GM23338 (cell line): ENCODE results near the gene HOXA3. TPM values are rescaled to one million over a fixed set of nuclear protein-coding genes. Genes with fewer than 3 reads are reported as not detected.

Experiments used
- ATAC-seq: fragments of 200-7000 bp; cut with Tn5 transposase; 3 replicates; pipeline ENCODE4 v1.9.1; 2020
- DNase-seq: peaks from one replicate; pipeline ENCODE4 v3.0.0-alpha.2; 2015; ENCODE audit warnings: low spot score
- H2AFZ ChIP-seq: fragments of 200-600 bp; sonication (generic); 2 replicates; pipeline ENCODE4 v1.8.0; 2016; ENCODE audit warnings: antibody characterized with exemption, mild to moderate bottlenecking, moderate library complexity
- H3F3A ChIP-seq: fragments of 200-600 bp; sonication (generic); replicated peaks from 2 replicates; pipeline ENCODE4 v1.8.0; 2017; ENCODE audit warnings: antibody characterized with exemption, mixed run types, low read depth
- H3K27ac ChIP-seq: fragments of 200-600 bp; sonication (generic); 2 replicates; pipeline ENCODE4 v1.6.1; 2016; ENCODE audit warnings: low read depth
- H3K27me3 ChIP-seq: fragments of 200-600 bp; sonication (generic); 2 replicates; pipeline ENCODE4 v1.8.0; 2016; ENCODE audit warnings: mild to moderate bottlenecking, mixed run types, moderate library complexity; ENCODE audit not compliant: insufficient read depth
- H3K36me3 ChIP-seq: fragments of 200-600 bp; sonication (generic); 2 replicates; pipeline ENCODE4 v1.8.0; 2016; ENCODE audit warnings: mild to moderate bottlenecking; ENCODE audit not compliant: insufficient read depth
- H3K4me1 ChIP-seq: fragments of 200-600 bp; sonication (generic); 2 replicates; pipeline ENCODE4 v1.8.0; 2016; ENCODE audit warnings: mild to moderate bottlenecking, moderate library complexity; ENCODE audit not compliant: insufficient read depth
- H3K4me2 ChIP-seq: fragments of 200-600 bp; sonication (generic); 2 replicates; pipeline ENCODE4 v1.7.1; 2017; ENCODE audit warnings: mixed run types
- H3K4me3 ChIP-seq: fragments of 200-600 bp; sonication (generic); 2 replicates; pipeline ENCODE4 v1.6.1; 2016; ENCODE audit warnings: mixed run types
- H3K79me2 ChIP-seq: fragments of 200-600 bp; sonication (generic); replicated peaks from 2 replicates; pipeline ENCODE4 v1.8.0; 2017; ENCODE audit warnings: mild to moderate bottlenecking; ENCODE audit not compliant: insufficient read depth
- H3K9me2 ChIP-seq: fragments of 200-600 bp; sonication (generic); 2 replicates; pipeline ENCODE4 v1.8.0; 2017; ENCODE audit not compliant: insufficient read depth
- H4K20me1 ChIP-seq: fragments of 200-600 bp; sonication (generic); replicated peaks from 2 replicates; pipeline ENCODE4 v1.8.0; 2017; ENCODE audit warnings: mild to moderate bottlenecking; ENCODE audit not compliant: insufficient read depth
- H3K27ac Mint-ChIP-seq: 2 replicates; pipeline ENCODE4 v1.8.0; 2020; ENCODE audit warnings: inconsistent platforms, mild to moderate bottlenecking, moderate library complexity, mixed read lengths
- H3K27me3 Mint-ChIP-seq: 3 replicates; pipeline ENCODE4 v1.8.0; 2022; ENCODE audit warnings: low read depth, mild to moderate bottlenecking, moderate library complexity, mixed read lengths, inconsistent platforms; ENCODE audit not compliant: insufficient read depth, poor library complexity
- H3K36me3 Mint-ChIP-seq: 3 replicates; pipeline ENCODE4 v1.8.0; 2021; ENCODE audit warnings: low read depth, mild to moderate bottlenecking, inconsistent platforms, moderate library complexity, mixed read lengths
- H3K4me1 Mint-ChIP-seq: 3 replicates; pipeline ENCODE4 v1.8.0; 2020; ENCODE audit warnings: mild to moderate bottlenecking, inconsistent platforms, mixed read lengths
- H3K4me3 Mint-ChIP-seq: 3 replicates; pipeline ENCODE4 v1.8.0; 2021; ENCODE audit warnings: moderate library complexity, mild to moderate bottlenecking, inconsistent platforms, mixed read lengths
- H3K9me3 Mint-ChIP-seq: 3 replicates; pipeline ENCODE4 v1.8.0; 2020; ENCODE audit warnings: moderate library complexity, mild to moderate bottlenecking, inconsistent platforms, mixed read lengths
- CREB1 ChIP-seq: fragments of 250-450 bp; sonication (Bioruptor Pico); IDR thresholded peaks from 2 replicates; pipeline ENCODE4 v1.5.0; 2020; ENCODE audit warnings: low read depth, mild to moderate bottlenecking, moderate library complexity
- CTCF ChIP-seq, 2 experiments: fragments of 200-600 bp in 1 of 2; sonication (generic) in 1 of 2; conservative IDR thresholded peaks; 2 replicates each; pipeline versions ENCODE4 v1.5.1 to v1.6.1; 2016 to 2017; ENCODE audit warnings: antibody characterized with exemption in 2 of 2, low read depth in 2 of 2, mild to moderate bottlenecking in 2 of 2, moderate library complexity in 1 of 2
- EZH2 ChIP-seq: fragments of 200-600 bp; sonication (generic); IDR thresholded peaks from one replicate; pipeline ENCODE4 v1.8.0; 2017; ENCODE audit warnings: antibody characterized with exemption, mild to moderate bottlenecking, low read depth; ENCODE audit not compliant: unreplicated experiment
- EZH2phosphoT487 ChIP-seq: fragments of 200-600 bp; sonication (generic); IDR thresholded peaks from one replicate; pipeline ENCODE4 v1.8.1; 2018; ENCODE audit warnings: antibody characterized with exemption; ENCODE audit not compliant: unreplicated experiment
- JUNB ChIP-seq: IDR thresholded peaks from one replicate; pipeline ENCODE4 v1.6.1; 2016; ENCODE audit warnings: antibody characterized with exemption; ENCODE audit not compliant: unreplicated experiment
- NANOG ChIP-seq: IDR thresholded peaks from 2 replicates; pipeline ENCODE4 v1.6.1; 2016; ENCODE audit warnings: antibody characterized with exemption, borderline replicate concordance
- POLR2AphosphoS5 ChIP-seq: IDR thresholded peaks from 2 replicates; pipeline ENCODE4 v1.6.1; 2016; ENCODE audit warnings: antibody characterized with exemption, low read depth
- STAT1 ChIP-seq: IDR thresholded peaks from one replicate; pipeline ENCODE4 v1.6.1; 2016; ENCODE audit warnings: antibody characterized with exemption; ENCODE audit not compliant: unreplicated experiment
- ZNF114 ChIP-seq: fragments of 250-450 bp; sonication (Bioruptor Pico); IDR thresholded peaks from 2 replicates; pipeline ENCODE4 v1.5.0; 2020; ENCODE audit warnings: mild to moderate bottlenecking, moderate library complexity
- ZNF331 ChIP-seq: fragments of 250-450 bp; sonication (Bioruptor Pico); IDR thresholded peaks from 2 replicates; pipeline ENCODE4 v1.5.0; 2020; ENCODE audit warnings: low read depth, mild to moderate bottlenecking, moderate library complexity
- polyA plus RNA-seq: library from polyadenylated mRNA; unstranded; fragments of >200 nt; fragmentation: Nextera tagmentation; extraction: Ambion mirVana; gene quantifications from 2 replicates; pipeline ENCODE4 v1.2.1, GENCODE V29; 2016
- total RNA-seq: library from RNA; depleted of rRNA; stranded (reverse); fragments of >200 nt; shearing (Covaris generic); gene quantifications from 2 replicates; pipeline ENCODE4 v1.2.3, GENCODE V29; 2014
- TF ChIP-seq, protein P1 (sequence below): fragments of 250-450 bp; sonication (Bioruptor Pico); IDR thresholded peaks from 2 replicates; pipeline ENCODE4 v1.5.0; 2020; ENCODE audit warnings: mild to moderate bottlenecking, moderate library complexity
- TF ChIP-seq, protein P2 (sequence below): IDR thresholded peaks from 2 replicates; pipeline ENCODE4 v1.6.1; 2016; ENCODE audit warnings: antibody characterized with exemption
- TF ChIP-seq, protein P3 (sequence below): IDR thresholded peaks from one replicate; pipeline ENCODE4 v1.6.1; 2018; ENCODE audit warnings: antibody characterized with exemption; ENCODE audit not compliant: unreplicated experiment

Gene HOXA3
- total and polyA plus RNA-seq, 2 experiments from 2014 or later, result not detected

- H3K79me2 ChIP-seq, result no peaks in the 10 kb centered on the region
- Mint-ChIP-seq H3K36me3 (no peaks in the 10 kb centered on the region), H3K4me3 (peak overlapping the region; percentile 32; the same call in 2 of the 3 replicates), H3K27ac (no peak overlapping the region), H3K27me3 (peaks cover 100% of the 10 kb centered on the region), H3K4me1 (peaks cover 41% of the 10 kb centered on the region), H3K9me3 (peaks cover 7% of the 10 kb centered on the region; the same call in 2 of the 3 replicates)
- peak overlapping the region; percentile 44; the same call in 1 of the 2 replicates for H3K4me3 ChIP-seq
- peaks cover 53% of the 10 kb centered on the region for H4K20me1 ChIP-seq
- peaks cover 100% of the 10 kb centered on the region for H3K27me3 ChIP-seq
- H2AFZ ChIP-seq, result no peak overlapping the region
- TF ChIP-seq EZH2, result peak; percentile 66
- no peak for TF ChIP-seq JUNB
- peak; percentile 56; the same call in 1 of the 2 replicates for TF ChIP-seq CREB1
- TF ChIP-seq, protein P1, sequence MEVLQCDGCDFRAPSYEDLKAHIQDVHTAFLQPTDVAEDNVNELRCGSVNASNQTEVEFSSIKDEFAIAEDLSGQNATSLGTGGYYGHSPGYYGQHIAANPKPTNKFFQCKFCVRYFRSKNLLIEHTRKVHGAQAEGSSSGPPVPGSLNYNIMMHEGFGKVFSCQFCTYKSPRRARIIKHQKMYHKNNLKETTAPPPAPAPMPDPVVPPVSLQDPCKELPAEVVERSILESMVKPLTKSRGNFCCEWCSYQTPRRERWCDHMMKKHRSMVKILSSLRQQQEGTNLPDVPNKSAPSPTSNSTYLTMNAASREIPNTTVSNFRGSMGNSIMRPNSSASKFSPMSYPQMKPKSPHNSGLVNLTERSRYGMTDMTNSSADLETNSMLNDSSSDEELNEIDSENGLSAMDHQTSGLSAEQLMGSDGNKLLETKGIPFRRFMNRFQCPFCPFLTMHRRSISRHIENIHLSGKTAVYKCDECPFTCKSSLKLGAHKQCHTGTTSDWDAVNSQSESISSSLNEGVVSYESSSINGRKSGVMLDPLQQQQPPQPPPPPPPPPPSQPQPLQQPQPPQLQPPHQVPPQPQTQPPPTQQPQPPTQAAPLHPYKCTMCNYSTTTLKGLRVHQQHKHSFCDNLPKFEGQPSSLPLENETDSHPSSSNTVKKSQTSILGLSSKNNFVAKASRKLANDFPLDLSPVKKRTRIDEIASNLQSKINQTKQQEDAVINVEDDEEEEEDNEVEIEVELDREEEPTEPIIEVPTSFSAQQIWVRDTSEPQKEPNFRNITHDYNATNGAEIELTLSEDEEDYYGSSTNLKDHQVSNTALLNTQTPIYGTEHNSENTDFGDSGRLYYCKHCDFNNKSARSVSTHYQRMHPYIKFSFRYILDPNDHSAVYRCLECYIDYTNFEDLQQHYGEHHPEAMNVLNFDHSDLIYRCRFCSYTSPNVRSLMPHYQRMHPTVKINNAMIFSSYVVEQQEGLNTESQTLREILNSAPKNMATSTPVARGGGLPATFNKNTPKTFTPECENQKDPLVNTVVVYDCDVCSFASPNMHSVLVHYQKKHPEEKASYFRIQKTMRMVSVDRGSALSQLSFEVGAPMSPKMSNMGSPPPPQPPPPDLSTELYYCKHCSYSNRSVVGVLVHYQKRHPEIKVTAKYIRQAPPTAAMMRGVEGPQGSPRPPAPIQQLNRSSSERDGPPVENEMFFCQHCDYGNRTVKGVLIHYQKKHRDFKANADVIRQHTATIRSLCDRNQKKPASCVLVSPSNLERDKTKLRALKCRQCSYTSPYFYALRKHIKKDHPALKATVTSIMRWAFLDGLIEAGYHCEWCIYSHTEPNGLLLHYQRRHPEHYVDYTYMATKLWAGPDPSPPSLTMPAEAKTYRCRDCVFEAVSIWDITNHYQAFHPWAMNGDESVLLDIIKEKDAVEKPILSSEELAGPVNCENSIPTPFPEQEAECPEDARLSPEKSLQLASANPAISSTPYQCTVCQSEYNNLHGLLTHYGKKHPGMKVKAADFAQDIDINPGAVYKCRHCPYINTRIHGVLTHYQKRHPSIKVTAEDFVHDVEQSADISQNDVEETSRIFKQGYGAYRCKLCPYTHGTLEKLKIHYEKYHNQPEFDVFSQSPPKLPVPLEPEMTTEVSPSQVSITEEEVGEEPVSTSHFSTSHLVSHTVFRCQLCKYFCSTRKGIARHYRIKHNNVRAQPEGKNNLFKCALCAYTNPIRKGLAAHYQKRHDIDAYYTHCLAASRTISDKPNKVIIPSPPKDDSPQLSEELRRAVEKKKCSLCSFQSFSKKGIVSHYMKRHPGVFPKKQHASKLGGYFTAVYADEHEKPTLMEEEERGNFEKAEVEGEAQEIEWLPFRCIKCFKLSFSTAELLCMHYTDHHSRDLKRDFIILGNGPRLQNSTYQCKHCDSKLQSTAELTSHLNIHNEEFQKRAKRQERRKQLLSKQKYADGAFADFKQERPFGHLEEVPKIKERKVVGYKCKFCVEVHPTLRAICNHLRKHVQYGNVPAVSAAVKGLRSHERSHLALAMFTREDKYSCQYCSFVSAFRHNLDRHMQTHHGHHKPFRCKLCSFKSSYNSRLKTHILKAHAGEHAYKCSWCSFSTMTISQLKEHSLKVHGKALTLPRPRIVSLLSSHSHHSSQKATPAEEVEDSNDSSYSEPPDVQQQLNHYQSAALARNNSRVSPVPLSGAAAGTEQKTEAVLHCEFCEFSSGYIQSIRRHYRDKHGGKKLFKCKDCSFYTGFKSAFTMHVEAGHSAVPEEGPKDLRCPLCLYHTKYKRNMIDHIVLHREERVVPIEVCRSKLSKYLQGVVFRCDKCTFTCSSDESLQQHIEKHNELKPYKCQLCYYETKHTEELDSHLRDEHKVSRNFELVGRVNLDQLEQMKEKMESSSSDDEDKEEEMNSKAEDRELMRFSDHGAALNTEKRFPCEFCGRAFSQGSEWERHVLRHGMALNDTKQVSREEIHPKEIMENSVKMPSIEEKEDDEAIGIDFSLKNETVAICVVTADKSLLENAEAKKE (CRISPR knock-in tag), result no peak
- TF ChIP-seq, protein P2, sequence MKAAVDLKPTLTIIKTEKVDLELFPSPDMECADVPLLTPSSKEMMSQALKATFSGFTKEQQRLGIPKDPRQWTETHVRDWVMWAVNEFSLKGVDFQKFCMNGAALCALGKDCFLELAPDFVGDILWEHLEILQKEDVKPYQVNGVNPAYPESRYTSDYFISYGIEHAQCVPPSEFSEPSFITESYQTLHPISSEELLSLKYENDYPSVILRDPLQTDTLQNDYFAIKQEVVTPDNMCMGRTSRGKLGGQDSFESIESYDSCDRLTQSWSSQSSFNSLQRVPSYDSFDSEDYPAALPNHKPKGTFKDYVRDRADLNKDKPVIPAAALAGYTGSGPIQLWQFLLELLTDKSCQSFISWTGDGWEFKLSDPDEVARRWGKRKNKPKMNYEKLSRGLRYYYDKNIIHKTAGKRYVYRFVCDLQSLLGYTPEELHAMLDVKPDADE, result no peak
- TF ChIP-seq STAT1, result no peak
- TF ChIP-seq CTCF (conservative IDR thresholded peaks at IDR 0.05; ENCODE audit: low read depth in 2 of 2), result no peak
- TF ChIP-seq POLR2AphosphoS5, result no peak
- no peak for TF ChIP-seq ZNF114 (CRISPR knock-in tag)
- TF ChIP-seq EZH2phosphoT487, result peak; percentile 70
- TF ChIP-seq NANOG, result no peak
- TF ChIP-seq ZNF331 (CRISPR knock-in tag), result no peak
- TF ChIP-seq, protein P3, sequence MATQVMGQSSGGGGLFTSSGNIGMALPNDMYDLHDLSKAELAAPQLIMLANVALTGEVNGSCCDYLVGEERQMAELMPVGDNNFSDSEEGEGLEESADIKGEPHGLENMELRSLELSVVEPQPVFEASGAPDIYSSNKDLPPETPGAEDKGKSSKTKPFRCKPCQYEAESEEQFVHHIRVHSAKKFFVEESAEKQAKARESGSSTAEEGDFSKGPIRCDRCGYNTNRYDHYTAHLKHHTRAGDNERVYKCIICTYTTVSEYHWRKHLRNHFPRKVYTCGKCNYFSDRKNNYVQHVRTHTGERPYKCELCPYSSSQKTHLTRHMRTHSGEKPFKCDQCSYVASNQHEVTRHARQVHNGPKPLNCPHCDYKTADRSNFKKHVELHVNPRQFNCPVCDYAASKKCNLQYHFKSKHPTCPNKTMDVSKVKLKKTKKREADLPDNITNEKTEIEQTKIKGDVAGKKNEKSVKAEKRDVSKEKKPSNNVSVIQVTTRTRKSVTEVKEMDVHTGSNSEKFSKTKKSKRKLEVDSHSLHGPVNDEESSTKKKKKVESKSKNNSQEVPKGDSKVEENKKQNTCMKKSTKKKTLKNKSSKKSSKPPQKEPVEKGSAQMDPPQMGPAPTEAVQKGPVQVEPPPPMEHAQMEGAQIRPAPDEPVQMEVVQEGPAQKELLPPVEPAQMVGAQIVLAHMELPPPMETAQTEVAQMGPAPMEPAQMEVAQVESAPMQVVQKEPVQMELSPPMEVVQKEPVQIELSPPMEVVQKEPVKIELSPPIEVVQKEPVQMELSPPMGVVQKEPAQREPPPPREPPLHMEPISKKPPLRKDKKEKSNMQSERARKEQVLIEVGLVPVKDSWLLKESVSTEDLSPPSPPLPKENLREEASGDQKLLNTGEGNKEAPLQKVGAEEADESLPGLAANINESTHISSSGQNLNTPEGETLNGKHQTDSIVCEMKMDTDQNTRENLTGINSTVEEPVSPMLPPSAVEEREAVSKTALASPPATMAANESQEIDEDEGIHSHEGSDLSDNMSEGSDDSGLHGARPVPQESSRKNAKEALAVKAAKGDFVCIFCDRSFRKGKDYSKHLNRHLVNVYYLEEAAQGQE, result no peak
- H3K9me2 ChIP-seq, result no peaks in the 10 kb centered on the region
- peak overlapping the region; percentile 72 for H3K4me2 ChIP-seq
- DNase-seq (peak; percentile 76), ATAC-seq (no peak)
- H3K27ac ChIP-seq, result no peak overlapping the region
- H3K4me1 ChIP-seq, result peaks cover 69% of the 10 kb centered on the region
- H3K36me3 ChIP-seq, result no peaks in the 10 kb centered on the region
- H3F3A ChIP-seq, result peaks cover 57% of the 10 kb centered on the region
These were observed 32.1 kb upstream of the HOXA3 start for GRCh38 chr7:27184337-27185012.
